Esophagus muscularis mucosa (tissue), 4 donors: ENCODE measurements around the gene CARM1. TPM values are rescaled to one million over a fixed set of nuclear protein-coding genes. Genes with fewer than 3 reads are reported as not detected.
A peak's percentile ranks its signal among the peaks of the same experiment; 100 is the strongest.

Experiments used
- DNase-seq: peaks from one replicate; pipeline ENCODE4 v3.0.0-alpha.2; 2017; ENCODE audit errors: extremely low spot score
- H3K27ac ChIP-seq, 4 donors: fragments of 200-600 bp; sonication (generic); replicated peaks in 1 of 4; 1 replicate in 3 of 4; 2 replicates in 1 of 4; pipeline ENCODE4 v1.5.1; 2016 to 2019; ENCODE audit warnings: mild to moderate bottlenecking in 1 of 4
- H3K27me3 ChIP-seq, 4 donors: fragments of 200-600 bp; sonication (generic); one replicate each; pipeline versions ENCODE4 v1.5.1 to v1.6.0; 2016 to 2019
- H3K36me3 ChIP-seq, 4 donors: fragments of 200-600 bp; sonication (generic); one replicate each; pipeline ENCODE4 v1.5.1; 2016 to 2019
- H3K4me1 ChIP-seq, 4 donors: fragments of 200-600 bp; sonication (generic); one replicate each; pipeline ENCODE4 v1.5.1; 2016 to 2019
- H3K4me3 ChIP-seq, 4 donors: fragments of 200-600 bp; sonication (generic); 1 replicate in 2 of 4; 2 replicates in 2 of 4; pipeline ENCODE4 v1.5.1; 2016 to 2019; ENCODE audit warnings: mild to moderate bottlenecking in 4 of 4, moderate library complexity in 1 of 4
- H3K9me3 ChIP-seq, 4 donors: fragments of 200-600 bp; sonication (generic); 1 replicate in 3 of 4; 2 replicates in 1 of 4; pipeline ENCODE4 v1.5.1; 2016 to 2019
- CTCF ChIP-seq, 3 experiments: fragments of 200-600 bp in 2 of 3; fragments of 450-650 bp in 1 of 3; sonication (generic) in 2 of 3; IDR thresholded peaks; one replicate each; pipeline ENCODE4 v1.5.1; 2017 to 2019; ENCODE audit warnings: antibody characterized with exemption in 3 of 3, mild to moderate bottlenecking in 2 of 3, moderate library complexity in 1 of 3
- EP300 ChIP-seq: sonication (generic); formaldehyde crosslinking; IDR thresholded peaks from one replicate; pipeline ENCODE4 v1.6.1; 2017; ENCODE audit warnings: antibody characterized with exemption
- POLR2A ChIP-seq: fragments of 450-650 bp; IDR thresholded peaks from one replicate; pipeline ENCODE4 v1.6.1; 2017; ENCODE audit warnings: antibody characterized with exemption, moderate library complexity, mild to moderate bottlenecking, low read depth
- POLR2AphosphoS5 ChIP-seq, 2 donors: sonication (generic); formaldehyde crosslinking; IDR thresholded peaks; one replicate each; pipeline ENCODE4 v1.6.1; 2017; ENCODE audit warnings: antibody characterized with exemption in 2 of 2
- WGBS: methylation state at CpG from one replicate; pipeline ENCODE4 v1.1.5; 2018; 5-methylcytosine and 5-hydroxymethylcytosine counted together
- intact Hi-C: fragments of 100-400 bp; cut with DNase I; formaldehyde crosslinking; loops from one replicate; pipeline ENCODE4 v1.15.1; 2023
- total RNA-seq, 4 donors: library from RNA; depleted of rRNA; stranded (reverse); fragments of >200 nt; gene quantifications; one replicate each; pipeline versions ENCODE4 v1.1.0 to v1.2.1, GENCODE V29; 2016

The CARM1 gene
- total RNA-seq, 4 donors from 2014 or later: 24.9 to 43.5 (median 30.6) TPM

GRCh38 chr19:10899151-10899653 is 27.8 kb downstream of the CARM1 start:
- Histone ChIP-seq H3K36me3 (peaks cover 0 to under 1% (median 0%) of the 10 kb centered on the region in 4 donors), H3K4me1 (peaks cover 27 to 66% (median 54%) of the 10 kb centered on the region in 4 donors), H3K27me3 (no peaks in the 10 kb centered on the region), H3K9me3 (no peaks in the 10 kb centered on the region), H3K4me3 (no peak overlapping the region), H3K27ac (peak overlapping the region; percentile 49 to 61 (median 58))
- no peak for DNase-seq
- intact Hi-C loops: no loop called here
- 69% methylated on average over 6 of the region's 10 CpGs for WGBS
- TF ChIP-seq EP300 (no peak), POLR2AphosphoS5 (IDR thresholded peaks at IDR 0.05) (no peak), CTCF (IDR thresholded peaks at IDR 0.05) (no peak), POLR2A (no peak)

- Histone ChIP-seq H3K36me3 (peaks cover 28 to 79% (median 54%) of the 10 kb centered on the region in 4 donors), H3K9me3 (no peaks in the 10 kb centered on the region), H3K4me3 (no peak overlapping the region), H3K4me1 (no peaks in the 10 kb centered on the region), H3K27ac (no peak overlapping the region), H3K27me3 (no peaks in the 10 kb centered on the region)
- TF ChIP-seq CTCF (IDR thresholded peaks at IDR 0.05) (no peak), POLR2A (no peak)
- 83% methylated on average over 9 of the region's 14 CpGs for WGBS
- intact Hi-C loops: no loop called here
- DNase-seq: no peak
Observed at GRCh38 chr19:10907925-10908324, 36.6 kb downstream of the CARM1 start.

- TF ChIP-seq CTCF (IDR thresholded peaks at IDR 0.05): no peak
- no peak for TF ChIP-seq POLR2AphosphoS5 (IDR thresholded peaks at IDR 0.05)
- TF ChIP-seq EP300: no peak
- no peak for TF ChIP-seq POLR2A
- Histone ChIP-seq H3K4me3 (no peak overlapping the region), H3K9me3 (no peaks in the 10 kb centered on the region), H3K27ac (no peak overlapping the region), H3K4me1 (no peaks in the 10 kb centered on the region), H3K27me3 (no peaks in the 10 kb centered on the region), H3K36me3 (peaks cover 28 to 85% (median 58%) of the 10 kb centered on the region in 4 donors)
- WGBS: 88% methylated on average over 17 of the region's 17 CpGs
- intact Hi-C loops: no loop called here
- DNase-seq: no peak
Observed at GRCh38 chr19:10908380-10908960, 37.1 kb downstream of the CARM1 start.

GRCh38 chr19:10911579-10912363 is 40.4 kb downstream of the CARM1 start:
- no peak overlapping the region for H3K27ac ChIP-seq
- no peaks in the 10 kb centered on the region for H3K9me3 ChIP-seq
- intact Hi-C loops: no loop called here
- DNase-seq: no peak
- no peaks in the 10 kb centered on the region for H3K27me3 ChIP-seq
- WGBS: 90% methylated on average over 17 of the region's 31 CpGs
- no peaks in the 10 kb centered on the region for H3K4me1 ChIP-seq
- TF ChIP-seq POLR2A: no peak
- TF ChIP-seq EP300: no peak
- TF ChIP-seq CTCF (IDR thresholded peaks at IDR 0.05): no peak
- TF ChIP-seq POLR2AphosphoS5 (IDR thresholded peaks at IDR 0.05): no peak
- H3K4me3 ChIP-seq: no peak overlapping the region
- H3K36me3 ChIP-seq: peaks cover 35 to 100% (median 88%) of the 10 kb centered on the region in 4 donors
